Measurements from ENCODE around the gene PTGS1. TPM values are rescaled to one million over a fixed set of nuclear protein-coding genes. Genes with fewer than 3 reads are reported as not detected.

The PTGS1 gene
- polyA plus RNA-seq, 1 donor from 2014 or later, result 0.17 TPM

GRCh38 chr9:122348791-122349190 is 22.0 kb upstream of the PTGS1 start:
- H3K79me2 ChIP-seq (replicated peaks; ENCODE audit: insufficient read depth, low read length), result no peaks in the 10 kb centered on the region
- no peaks in the 10 kb centered on the region for H4K20me1 ChIP-seq (ENCODE audit: insufficient read depth)
- H3K27me3 ChIP-seq (ENCODE audit: insufficient read depth, low read depth, low read length), result peaks cover 56% of the 10 kb centered on the region
- no peak overlapping the region for H3K4me3 ChIP-seq (ENCODE audit: low read length)
- H3K9me2 ChIP-seq (ENCODE audit: insufficient read depth, low read length), result no peaks in the 10 kb centered on the region
- H3K27ac ChIP-seq (ENCODE audit: low read length), result no peak overlapping the region
- no peak overlapping the region for H3K9ac ChIP-seq (ENCODE audit: low read length)
- TF ChIP-seq RAD21 (conservative IDR thresholded peaks at IDR 0.05), result no peak
- no peak for TF ChIP-seq EZH2 (IDR thresholded peaks at IDR 0.05; ENCODE audit: borderline replicate concordance, insufficient read depth, low read length, poor library complexity, severe bottlenecking)
- no peak for TF ChIP-seq EP300 (conservative IDR thresholded peaks at IDR 0.05; ENCODE audit: poor library complexity, severe bottlenecking)
- no peak for TF ChIP-seq SMC3 (conservative IDR thresholded peaks at IDR 0.05; ENCODE audit: poor library complexity)
- TF ChIP-seq REST (IDR thresholded peaks at IDR 0.05; ENCODE audit: borderline replicate concordance), result no peak
- no peak for TF ChIP-seq POLR2AphosphoS5 (IDR thresholded peaks at IDR 0.05)
- no peak for TF ChIP-seq TAF1 (IDR thresholded peaks at IDR 0.05; ENCODE audit: low read depth)
- no peak for TF ChIP-seq CTCF (IDR thresholded peaks at IDR 0.05; ENCODE audit: poor library complexity, severe bottlenecking)
- no peak for TF ChIP-seq MXI1 (conservative IDR thresholded peaks at IDR 0.05; ENCODE audit: poor library complexity, severe bottlenecking)
- no peak overlapping the region for H3K4me2 ChIP-seq (ENCODE audit: low read length)
- no peaks in the 10 kb centered on the region for H3K9me3 ChIP-seq (ENCODE audit: low read length)
- H3K36me3 ChIP-seq (ENCODE audit: insufficient read depth, low read length), result no peaks in the 10 kb centered on the region
- no peak overlapping the region for H2AFZ ChIP-seq (ENCODE audit: low read depth, low read length)
- no peaks in the 10 kb centered on the region for H3F3A ChIP-seq (ENCODE audit: insufficient read depth, low read length, poor library complexity, severe bottlenecking)

GRCh38 chr9:122349201-122349600 is 21.6 kb upstream of the PTGS1 start:
- Histone ChIP-seq H3K4me2 (ENCODE audit: low read length) (no peak overlapping the region), H2AFZ (ENCODE audit: low read depth, low read length) (no peak overlapping the region)

More at GRCh38 chr9:122349201-122349600, 21.6 kb upstream of the PTGS1 start:
- H3K4me3 ChIP-seq (ENCODE audit: low read length), result no peak overlapping the region
- no peaks in the 10 kb centered on the region for H3F3A ChIP-seq (ENCODE audit: insufficient read depth, low read length, poor library complexity, severe bottlenecking)
- H3K9me2 ChIP-seq (ENCODE audit: insufficient read depth, low read length), result no peaks in the 10 kb centered on the region
- no peaks in the 10 kb centered on the region for H3K9me3 ChIP-seq (ENCODE audit: low read length)
- no peak overlapping the region for H3K9ac ChIP-seq (ENCODE audit: low read length)
- TF ChIP-seq REST (IDR thresholded peaks at IDR 0.05; ENCODE audit: borderline replicate concordance) (no peak), MXI1 (conservative IDR thresholded peaks at IDR 0.05; ENCODE audit: poor library complexity, severe bottlenecking) (no peak), RAD21 (conservative IDR thresholded peaks at IDR 0.05) (no peak), POLR2AphosphoS5 (IDR thresholded peaks at IDR 0.05) (no peak), SMC3 (conservative IDR thresholded peaks at IDR 0.05; ENCODE audit: poor library complexity) (no peak), CTCF (IDR thresholded peaks at IDR 0.05; ENCODE audit: poor library complexity, severe bottlenecking) (no peak), EZH2 (IDR thresholded peaks at IDR 0.05; ENCODE audit: borderline replicate concordance, insufficient read depth, low read length, poor library complexity, severe bottlenecking) (no peak), EP300 (conservative IDR thresholded peaks at IDR 0.05; ENCODE audit: poor library complexity, severe bottlenecking) (no peak)
- H3K27me3 ChIP-seq (ENCODE audit: insufficient read depth, low read depth, low read length), result peaks cover 56% of the 10 kb centered on the region
- H3K36me3 ChIP-seq (ENCODE audit: insufficient read depth, low read length), result no peaks in the 10 kb centered on the region
- no peak overlapping the region for H3K27ac ChIP-seq (ENCODE audit: low read length)
- H4K20me1 ChIP-seq (ENCODE audit: insufficient read depth), result no peaks in the 10 kb centered on the region
- H3K79me2 ChIP-seq (replicated peaks; ENCODE audit: insufficient read depth, low read length), result no peaks in the 10 kb centered on the region
